IMR-90 (cell line): ENCODE data around the gene RERGL. TPM values are rescaled to one million over a fixed set of nuclear protein-coding genes. Genes with fewer than 3 reads are reported as not detected.

Experiments
- ATAC-seq: fragments of 200-7000 bp; cut with Tn5 transposase; 2 replicates; pipeline ENCODE4 v1.9.1; 2020; ENCODE audit warnings: low read depth, mild to moderate bottlenecking, moderate library complexity
- BruUV-seq: library from RNA; stranded (reverse); fragments of 400-500 nt; replicated peaks from 2 replicates; lab custom pipeline; 2021; lab: Mats Ljungman, UMichigan
- CTCF ChIA-PET: fragments of 300-600 bp; formaldehyde crosslinking; extraction: SDS; loops from one replicate; lab custom pipeline; 2021; ENCODE audit warnings: antibody characterized with exemption; lab: Yijun Ruan, JAX
- POLR2A ChIA-PET: fragments of 300-600 bp; sonication (Branson Sonifier 250); formaldehyde crosslinking; loops from one replicate; lab custom pipeline; 2022; ENCODE audit warnings: antibody characterized with exemption; ENCODE audit not compliant: unreplicated experiment; lab: Charles Lee
- DNase-seq: peaks from one replicate; pipeline ENCODE4 v3.0.0; 2013
- H2AFZ ChIP-seq: replicated peaks from 2 replicates; pipeline ENCODE3; 2013; ENCODE audit warnings: low read length, mild to moderate bottlenecking; ENCODE audit not compliant: poor library complexity
- H2AK5ac ChIP-seq: 2 replicates; pipeline ENCODE4 v1.6.1; 2013; ENCODE audit warnings: low read depth, low read length, inconsistent platforms
- H2AK9ac ChIP-seq: replicated peaks from 2 replicates; pipeline ENCODE3; 2013; ENCODE audit warnings: mild to moderate bottlenecking, low read depth, low read length, moderate library complexity; ENCODE audit not compliant: poor library complexity
- H2BK120ac ChIP-seq: 2 replicates; pipeline ENCODE4 v1.6.1; 2013; ENCODE audit warnings: low read depth, low read length, inconsistent platforms
- H2BK15ac ChIP-seq: 3 replicates; pipeline ENCODE4 v1.6.1; 2013; ENCODE audit warnings: low read depth, low read length, inconsistent platforms
- H2BK20ac ChIP-seq: 2 replicates; pipeline ENCODE4 v1.6.1; 2013; ENCODE audit warnings: low read depth, mild to moderate bottlenecking, inconsistent platforms, low read length, moderate library complexity
- H2BK5ac ChIP-seq: 2 replicates; pipeline ENCODE4 v1.6.1; 2013; ENCODE audit warnings: mild to moderate bottlenecking, low read depth, low read length, inconsistent platforms; ENCODE audit not compliant: poor library complexity, severe bottlenecking
- H3K14ac ChIP-seq: replicated peaks from 2 replicates; pipeline ENCODE4 v1.6.1; 2013; ENCODE audit warnings: low read depth, low read length, inconsistent platforms
- H3K18ac ChIP-seq: 2 replicates; pipeline ENCODE4 v1.6.1; 2013; ENCODE audit warnings: low read depth, low read length, control low read depth
- H3K23ac ChIP-seq: 2 replicates; pipeline ENCODE4 v1.6.1; 2013; ENCODE audit warnings: low read depth, low read length, inconsistent platforms
- H3K27ac ChIP-seq: 2 replicates; pipeline ENCODE4 v1.5.1; 2013; ENCODE audit warnings: mild to moderate bottlenecking, control low read depth, low read length; ENCODE audit not compliant: insufficient read depth
- H3K27me3 ChIP-seq: 2 replicates; pipeline ENCODE4 v1.6.1; 2013; ENCODE audit warnings: low read length; ENCODE audit not compliant: control insufficient read depth, insufficient read depth
- H3K36me3 ChIP-seq: 2 replicates; pipeline ENCODE4 v1.6.1; 2013; ENCODE audit warnings: low read length, mixed read lengths; ENCODE audit not compliant: control insufficient read depth, insufficient read depth
- H3K4ac ChIP-seq: 2 replicates; pipeline ENCODE4 v1.6.1; 2013; ENCODE audit warnings: low read depth, low read length, inconsistent platforms
- H3K4me1 ChIP-seq: 2 replicates; pipeline ENCODE4 v1.6.1; 2013; ENCODE audit warnings: low read length, mixed read lengths; ENCODE audit not compliant: control insufficient read depth, insufficient read depth
- H3K4me2 ChIP-seq: 2 replicates; pipeline ENCODE4 v1.6.1; 2013; ENCODE audit warnings: low read depth, mild to moderate bottlenecking, control low read depth, low read length, moderate library complexity
- H3K4me3 ChIP-seq: 2 replicates; pipeline ENCODE4 v1.5.1; 2013; ENCODE audit warnings: low read depth, mild to moderate bottlenecking, control low read depth, low read length, moderate library complexity; ENCODE audit not compliant: insufficient read depth
- H3K56ac ChIP-seq: 2 replicates; pipeline ENCODE4 v1.6.1; 2013; ENCODE audit warnings: low read length, inconsistent platforms; ENCODE audit not compliant: insufficient read depth; ENCODE audit errors: extremely low read depth
- H3K79me1 ChIP-seq, 2 experiments: 2 replicates each; pipeline ENCODE4 v1.6.1; 2013; ENCODE audit warnings: low read length in 2 of 2, inconsistent platforms in 1 of 2, low read depth in 1 of 2
- H3K9ac ChIP-seq: 2 replicates; pipeline ENCODE4 v1.6.1; 2013; ENCODE audit warnings: low read depth, low read length, control low read depth
- H3K9me1 ChIP-seq: 2 replicates; pipeline ENCODE4 v1.6.1; 2013; ENCODE audit warnings: low read length, inconsistent platforms; ENCODE audit not compliant: insufficient read depth
- H3K9me3 ChIP-seq: 2 replicates; pipeline ENCODE4 v1.6.1; 2013; ENCODE audit warnings: low read length; ENCODE audit not compliant: control insufficient read depth, insufficient read depth
- H4K20me1 ChIP-seq: 2 replicates; pipeline ENCODE4 v1.6.1; 2013; ENCODE audit warnings: low read length, inconsistent platforms; ENCODE audit not compliant: insufficient read depth
- H4K5ac ChIP-seq: 2 replicates; pipeline ENCODE4 v1.6.1; 2013; ENCODE audit warnings: mild to moderate bottlenecking, low read depth, low read length, control low read depth
- H4K8ac ChIP-seq, 2 experiments: 2 replicates each; pipeline ENCODE4 v1.6.1; 2013; ENCODE audit warnings: low read depth in 2 of 2, low read length in 2 of 2, control low read depth in 1 of 2, inconsistent platforms in 1 of 2
- H4K91ac ChIP-seq: 2 replicates; pipeline ENCODE4 v1.6.1; 2013; ENCODE audit warnings: low read depth, low read length, inconsistent platforms; ENCODE audit not compliant: insufficient read depth
- CHD1 ChIP-seq: IDR thresholded peaks from 2 replicates; pipeline ENCODE4 v1.6.1; 2012; ENCODE audit warnings: low read depth, low read length, improper control_type of control experiment
- FOS ChIP-seq: fragments of 150-350 bp; IDR thresholded peaks from 2 replicates; pipeline ENCODE4 v1.6.1; 2016; ENCODE audit warnings: low read depth, low read length
- NFE2L2 ChIP-seq: fragments of 150-350 bp; IDR thresholded peaks from 2 replicates; pipeline ENCODE4 v1.6.1; 2016; ENCODE audit warnings: low read depth, mild to moderate bottlenecking, low read length
- POLR2A ChIP-seq: IDR thresholded peaks from 2 replicates; pipeline ENCODE4 v1.6.1; 2012; ENCODE audit warnings: mild to moderate bottlenecking, low read depth, low read length
- RAD21 ChIP-seq: IDR thresholded peaks from 2 replicates; pipeline ENCODE4 v1.6.1; 2012; ENCODE audit warnings: low read length, improper control_type of control experiment
- WGBS, 2 experiments: methylation state at CpG; one replicate each; pipeline versions ENCODE4 v1.1.5 to v1.1.7; 2013; ENCODE audit warnings: missing lambda C conversion rate in 2 of 2; ENCODE audit not compliant: insufficient read length in 1 of 2; ENCODE audit errors: extremely low coverage in 2 of 2; 5-methylcytosine and 5-hydroxymethylcytosine counted together
- dilution Hi-C: fragments of 300-500 bp; cut with HindIII; formaldehyde crosslinking; loops from one replicate; pipeline ENCODE4 v1.14.3; 2018; ENCODE audit warnings: low sequenced_read_pairs; ENCODE audit not compliant: unreplicated experiment
- in situ Hi-C: fragments of 300-500 bp; cut with MboI; formaldehyde crosslinking; loops from 3 replicates; pipeline ENCODE4 v1.14.3; 2019; ENCODE audit warnings: low sequenced_read_pairs, inconsistent platforms, mixed read lengths
- intact Hi-C: fragments of 100-400 bp; cut with micrococcal nuclease; formaldehyde crosslinking; loops from 2 replicates; pipeline ENCODE4 v1.10.0; 2022
- polyA plus RNA-seq, 3 experiments: library from polyadenylated mRNA; depleted of rRNA; stranded (reverse); fragments of >200 nt; gene quantifications; 2 replicates each; pipeline ENCODE4 v1.2.3, GENCODE V29; 2012; ENCODE audit warnings: low replicate concordance in 1 of 3
- total RNA-seq: library from RNA; depleted of rRNA; stranded (reverse); fragments of >200 nt; gene quantifications from 2 replicates; pipeline ENCODE4 v1.2.3, GENCODE V29; 2012
- TF ChIP-seq, protein P1 (sequence below): fragments of 150-350 bp; IDR thresholded peaks from 2 replicates; pipeline ENCODE4 v1.6.1; 2016; ENCODE audit warnings: low read depth, mild to moderate bottlenecking, low read length, moderate library complexity, borderline replicate concordance
- TF ChIP-seq, protein P2 (sequence below): fragments of 150-350 bp; IDR thresholded peaks from 2 replicates; pipeline ENCODE4 v1.6.1; 2017; ENCODE audit warnings: mild to moderate bottlenecking, antibody characterized with exemption, low read length, low read depth

The RERGL gene
- total and polyA plus RNA-seq, 2 of the 4 experiments (the other 2 are of a cell fraction): 0.10 TPM; not detected in 1

DNA sequence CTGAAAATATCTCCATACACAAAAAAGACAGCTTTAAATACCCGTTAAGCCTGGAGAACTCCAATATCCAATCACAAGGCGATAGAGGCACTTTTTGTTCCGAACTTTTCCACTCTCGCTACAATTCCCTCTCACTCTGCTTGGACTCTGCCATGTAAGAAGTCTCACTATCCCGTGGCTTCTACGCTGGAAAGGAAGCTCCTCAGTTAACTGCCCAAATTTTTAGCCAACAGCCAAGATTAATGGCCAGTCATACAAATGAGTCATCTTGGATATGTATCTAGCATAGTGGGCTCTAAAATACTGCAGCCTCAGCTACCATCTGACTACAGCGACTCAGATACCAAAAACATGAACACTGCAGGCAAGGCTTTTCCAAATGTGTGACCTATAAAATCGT, 45.5 kb upstream of the RERGL start:
- Histone ChIP-seq H4K5ac (no peak overlapping the region), H3K4me3 (no peak overlapping the region), H3K4me2 (no peak overlapping the region), H2AK5ac (no peak overlapping the region), H3K56ac (no peak overlapping the region), H2BK5ac (no peak overlapping the region), H2AFZ (no peak overlapping the region), H3K4me1 (no peaks in the 10 kb centered on the region), H3K18ac (no peak overlapping the region), H4K20me1 (no peaks in the 10 kb centered on the region), H4K8ac (no peak overlapping the region), H3K9me1 (no peaks in the 10 kb centered on the region), H3K36me3 (no peaks in the 10 kb centered on the region), H3K4ac (no peak overlapping the region), H3K9ac (no peak overlapping the region), H2BK20ac (no peak overlapping the region), H3K9me3 (no peaks in the 10 kb centered on the region), H3K27ac (no peak overlapping the region), H2BK15ac (no peak overlapping the region), H3K79me1 (no peaks in the 10 kb centered on the region), H2BK120ac (no peak overlapping the region), H2AK9ac (no peak overlapping the region), H3K27me3 (no peaks in the 10 kb centered on the region), H3K23ac (no peak overlapping the region), H3K14ac (no peak overlapping the region), H4K91ac (no peak overlapping the region)
- DNase-seq (no peak), ATAC-seq (no peak)
- intact Hi-C loops: no loop called here
- POLR2A ChIA-PET: no interaction called here
- in situ Hi-C loops: no loop called here
- no TSS peak for BruUV-seq
- CTCF ChIA-PET: no interaction called here
- dilution Hi-C loops: no loop called here
- TF ChIP-seq, protein P1, sequence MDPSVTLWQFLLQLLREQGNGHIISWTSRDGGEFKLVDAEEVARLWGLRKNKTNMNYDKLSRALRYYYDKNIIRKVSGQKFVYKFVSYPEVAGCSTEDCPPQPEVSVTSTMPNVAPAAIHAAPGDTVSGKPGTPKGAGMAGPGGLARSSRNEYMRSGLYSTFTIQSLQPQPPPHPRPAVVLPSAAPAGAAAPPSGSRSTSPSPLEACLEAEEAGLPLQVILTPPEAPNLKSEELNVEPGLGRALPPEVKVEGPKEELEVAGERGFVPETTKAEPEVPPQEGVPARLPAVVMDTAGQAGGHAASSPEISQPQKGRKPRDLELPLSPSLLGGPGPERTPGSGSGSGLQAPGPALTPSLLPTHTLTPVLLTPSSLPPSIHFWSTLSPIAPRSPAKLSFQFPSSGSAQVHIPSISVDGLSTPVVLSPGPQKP: no peak
- TF ChIP-seq POLR2A (no peak), NFE2L2 (no peak), CHD1 (no peak), RAD21 (no peak), FOS (no peak)
- TF ChIP-seq, protein P2, sequence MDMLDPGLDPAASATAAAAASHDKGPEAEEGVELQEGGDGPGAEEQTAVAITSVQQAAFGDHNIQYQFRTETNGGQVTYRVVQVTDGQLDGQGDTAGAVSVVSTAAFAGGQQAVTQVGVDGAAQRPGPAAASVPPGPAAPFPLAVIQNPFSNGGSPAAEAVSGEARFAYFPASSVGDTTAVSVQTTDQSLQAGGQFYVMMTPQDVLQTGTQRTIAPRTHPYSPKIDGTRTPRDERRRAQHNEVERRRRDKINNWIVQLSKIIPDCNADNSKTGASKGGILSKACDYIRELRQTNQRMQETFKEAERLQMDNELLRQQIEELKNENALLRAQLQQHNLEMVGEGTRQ: no peak
- WGBS, 2 experiments: 45% methylated on average over 2 of the region's 8 CpGs; no CpG with 5 or more reads in 1 of the 2 experiments
